Ectodermal cell (in vitro differentiated cells): ENCODE data around the gene DRC1.

Experiments
- H3K27ac ChIP-seq: 2 replicates; pipeline ENCODE4 v1.7.0; 2013; ENCODE audit warnings: mild to moderate bottlenecking, low read depth, low read length; ENCODE audit not compliant: insufficient read depth, poor library complexity, severe bottlenecking
- H3K27me3 ChIP-seq: 2 replicates; pipeline ENCODE4 v1.7.0; 2013; ENCODE audit warnings: mild to moderate bottlenecking, low read length; ENCODE audit not compliant: insufficient read depth, control insufficient read depth, poor library complexity, severe bottlenecking
- H3K36me3 ChIP-seq: one replicate; pipeline ENCODE4 v1.7.0; 2013; ENCODE audit warnings: low read length; ENCODE audit not compliant: control insufficient read depth, insufficient read depth
- H3K4me1 ChIP-seq: one replicate; pipeline ENCODE4 v1.7.0; 2013; ENCODE audit warnings: low read length; ENCODE audit not compliant: control insufficient read depth, insufficient read depth
- H3K4me3 ChIP-seq: 2 replicates; pipeline ENCODE4 v1.7.0; 2013; ENCODE audit warnings: low read depth, low read length, control low read depth; ENCODE audit not compliant: insufficient read depth
- H3K9me3 ChIP-seq: 2 replicates; pipeline ENCODE4 v1.7.0; 2013; ENCODE audit warnings: mild to moderate bottlenecking, low read length, moderate library complexity; ENCODE audit not compliant: control insufficient read depth
- WGBS, 2 experiments: methylation state at CpG; one replicate each; pipeline ENCODE4 v1.1.7; 2013; ENCODE audit warnings: missing lambda C conversion rate in 2 of 2; 5-methylcytosine and 5-hydroxymethylcytosine counted together

The DRC1 gene

DNA sequence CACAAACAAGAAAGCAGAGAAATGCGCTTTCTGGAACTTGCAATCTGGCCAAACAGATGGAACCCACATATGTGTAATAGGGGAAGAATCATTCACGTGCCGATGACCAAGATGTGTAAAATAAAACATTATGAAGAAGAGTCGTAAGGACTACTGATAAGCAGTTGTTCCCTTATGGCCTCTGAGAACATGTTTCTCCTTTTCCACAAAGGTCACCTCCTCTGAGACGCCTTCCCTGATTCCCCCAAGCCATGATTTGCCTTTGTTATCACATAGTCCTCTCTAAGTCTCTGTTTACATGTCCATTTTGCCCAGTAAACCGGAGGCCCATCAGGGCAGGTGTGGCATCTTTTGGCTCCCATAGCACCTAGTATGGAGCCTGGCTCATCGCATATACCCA is 68.2 kb downstream of the DRC1 start:
- H3K4me1 ChIP-seq, result no peaks in the 10 kb centered on the region
- H3K27ac ChIP-seq, result no peak overlapping the region
- H3K9me3 ChIP-seq, result no peaks in the 10 kb centered on the region
- no peak overlapping the region for H3K4me3 ChIP-seq
- WGBS, 2 experiments, result 93 to 94% methylated on average over 7 of the region's 7 CpGs
- no peaks in the 10 kb centered on the region for H3K27me3 ChIP-seq
- no peaks in the 10 kb centered on the region for H3K36me3 ChIP-seq

GRCh38 chr2:26470601-26471260 is 69.0 kb downstream of the DRC1 start:
- Histone ChIP-seq H3K4me3 (no peak overlapping the region), H3K36me3 (no peaks in the 10 kb centered on the region), H3K27ac (no peak overlapping the region), H3K27me3 (no peaks in the 10 kb centered on the region), H3K9me3 (no peaks in the 10 kb centered on the region), H3K4me1 (peaks cover 1% of the 10 kb centered on the region)
- WGBS, 2 experiments, result 92 to 95% methylated on average over 9 of the region's 9 CpGs

- H3K27me3 ChIP-seq, result no peaks in the 10 kb centered on the region
- no peak overlapping the region for H3K27ac ChIP-seq
- H3K4me3 ChIP-seq, result no peak overlapping the region
- H3K36me3 ChIP-seq, result no peaks in the 10 kb centered on the region
- H3K4me1 ChIP-seq, result peaks cover 5% of the 10 kb centered on the region
- no peaks in the 10 kb centered on the region for H3K9me3 ChIP-seq
- WGBS, 2 experiments, result 78 to 85% methylated on average over 2 of the region's 2 CpGs
Measured at GRCh38 chr2:26471289-26471688, 69.6 kb downstream of the DRC1 start.

- Histone ChIP-seq H3K4me1 (peaks cover 9% of the 10 kb centered on the region), H3K36me3 (no peaks in the 10 kb centered on the region), H3K27me3 (no peaks in the 10 kb centered on the region), H3K27ac (no peak overlapping the region), H3K4me3 (no peak overlapping the region), H3K9me3 (no peaks in the 10 kb centered on the region)
- WGBS, 2 experiments, result 90 to 93% methylated on average over 25 of the region's 25 CpGs
Measured at GRCh38 chr2:26471766-26472706, 70.3 kb downstream of the DRC1 start.

DNA sequence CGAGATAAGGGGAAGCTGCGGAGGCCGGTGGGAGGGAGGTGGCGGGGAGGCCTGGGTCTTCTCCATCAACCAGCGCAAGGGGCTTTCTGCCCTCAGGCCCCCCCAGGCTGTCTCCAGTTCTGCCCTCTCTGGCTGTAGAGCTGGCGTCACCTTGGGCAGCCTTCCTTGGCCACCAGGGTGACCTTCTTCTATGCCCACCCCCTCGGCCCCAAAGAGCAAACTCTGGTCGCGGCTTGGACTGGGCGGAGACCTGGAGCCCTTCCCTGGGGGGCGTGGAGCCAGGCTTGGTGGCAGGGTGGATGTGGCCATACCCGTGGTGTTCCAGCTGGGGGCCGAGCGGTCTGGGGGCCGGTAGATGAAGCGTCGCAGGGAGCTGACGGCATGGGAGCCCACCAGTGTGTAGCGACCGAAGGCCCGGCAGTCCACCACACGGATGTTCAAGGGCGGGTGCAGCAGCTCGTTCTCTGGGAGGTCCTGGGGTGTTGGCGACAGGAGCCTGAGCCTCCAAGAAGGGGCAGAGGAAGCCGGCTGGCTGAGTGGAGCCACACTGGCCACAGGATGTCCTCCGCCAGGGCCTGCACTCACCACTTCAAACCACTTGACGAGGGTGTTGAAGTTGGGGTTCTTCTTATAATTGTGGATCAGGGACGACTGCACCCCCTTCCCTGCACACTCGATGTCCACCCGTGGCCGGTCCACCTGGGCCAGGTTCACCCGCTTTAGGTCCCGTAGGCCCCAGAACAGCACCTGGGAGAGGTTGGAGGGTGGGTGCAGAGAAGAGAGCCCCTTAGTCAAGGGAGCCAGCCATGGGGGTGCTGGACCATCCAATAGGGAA is 71.3 kb downstream of the DRC1 start:
- 94 to 96% methylated on average over 34 of the region's 34 CpGs for WGBS, 2 experiments
- H3K4me1 ChIP-seq, result peaks cover 18% of the 10 kb centered on the region
- no peak overlapping the region for H3K4me3 ChIP-seq

GRCh38 chr2:26473796-26474195 is 72.1 kb downstream of the DRC1 start:
- Histone ChIP-seq H3K9me3 (no peaks in the 10 kb centered on the region), H3K4me3 (no peak overlapping the region), H3K36me3 (no peaks in the 10 kb centered on the region), H3K4me1 (peaks cover 18% of the 10 kb centered on the region), H3K27ac (no peak overlapping the region), H3K27me3 (no peaks in the 10 kb centered on the region)
- 96% methylated on average over 9 of the region's 9 CpGs for WGBS, 2 experiments

More for the DNA sequence above, 71.3 kb downstream of the DRC1 start:
- Histone ChIP-seq H3K36me3 (no peaks in the 10 kb centered on the region), H3K27me3 (no peaks in the 10 kb centered on the region), H3K27ac (no peak overlapping the region), H3K9me3 (no peaks in the 10 kb centered on the region)

DNA sequence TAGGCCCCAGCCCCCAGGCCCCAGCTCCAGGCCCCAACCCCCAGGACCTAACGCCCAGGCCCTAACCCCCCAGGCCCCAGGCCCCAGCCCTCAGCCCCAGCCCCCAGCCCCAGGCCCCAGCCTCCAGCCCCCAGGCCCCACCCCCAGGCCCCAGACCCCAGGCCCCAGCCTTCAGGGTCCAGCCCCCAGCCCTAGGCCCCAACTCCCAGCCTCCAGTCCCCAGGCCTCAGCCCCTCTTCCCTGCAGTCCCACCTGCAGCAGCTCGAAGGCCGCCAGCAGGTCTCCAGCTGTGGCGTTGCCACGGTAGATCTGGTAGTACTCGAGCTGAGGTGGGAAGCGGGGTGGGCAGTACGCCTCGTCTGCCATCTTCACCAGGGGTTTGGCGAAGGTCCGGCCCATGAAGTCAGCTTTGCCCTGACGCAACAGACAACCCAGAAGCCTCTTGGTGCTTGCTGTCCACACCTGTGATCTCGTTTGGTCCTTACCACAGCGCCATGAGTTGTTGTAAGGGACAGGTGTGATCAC is 72.6 kb downstream of the DRC1 start:
- Histone ChIP-seq H3K4me3 (no peak overlapping the region), H3K36me3 (no peaks in the 10 kb centered on the region), H3K27ac (no peak overlapping the region), H3K4me1 (peaks cover 19% of the 10 kb centered on the region), H3K27me3 (no peaks in the 10 kb centered on the region), H3K9me3 (no peaks in the 10 kb centered on the region)
- WGBS, 2 experiments, result 93 to 95% methylated on average over 13 of the region's 14 CpGs

- Histone ChIP-seq H3K4me1 (peaks cover 22% of the 10 kb centered on the region), H3K36me3 (no peaks in the 10 kb centered on the region), H3K27me3 (no peaks in the 10 kb centered on the region), H3K4me3 (no peak overlapping the region), H3K27ac (no peak overlapping the region), H3K9me3 (no peaks in the 10 kb centered on the region)
- WGBS, 2 experiments, result 92 to 94% methylated on average over 6 of the region's 6 CpGs
Measured at GRCh38 chr2:26475037-26475436, 73.3 kb downstream of the DRC1 start.

DNA sequence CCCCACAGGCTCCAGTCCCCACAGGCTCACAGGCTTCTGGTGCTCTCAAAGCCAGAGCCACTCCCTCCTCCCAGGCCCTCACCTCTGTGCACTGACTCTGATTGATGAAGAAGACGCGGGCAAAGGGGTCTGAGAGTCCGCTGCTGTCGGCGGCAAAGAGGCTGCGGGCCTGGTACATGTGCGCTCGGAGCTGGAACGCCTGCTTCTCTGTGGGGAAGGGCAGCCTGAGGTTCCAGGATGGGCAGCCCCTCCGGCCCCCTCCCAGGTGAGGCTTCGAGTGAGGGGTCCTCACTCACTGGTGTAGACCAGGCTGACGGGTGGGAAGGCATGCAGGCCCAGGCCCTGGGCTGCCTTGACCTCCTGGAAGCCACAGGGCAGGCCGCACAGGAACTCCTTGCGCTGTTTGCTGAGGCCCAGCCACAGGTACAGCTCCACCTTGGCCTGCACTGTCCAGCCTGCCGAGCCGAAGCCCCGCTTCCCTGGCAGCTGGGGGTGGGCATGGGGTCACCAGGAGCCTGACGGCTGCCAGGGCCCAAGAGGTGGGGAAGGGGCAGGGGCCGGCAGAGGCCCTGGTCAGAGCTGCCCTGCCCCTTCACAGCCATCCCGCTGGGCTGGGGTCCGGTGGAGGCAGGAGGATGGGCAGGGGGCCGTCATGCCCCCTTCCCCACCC is 74.2 kb downstream of the DRC1 start:
- Histone ChIP-seq H3K4me1 (peaks cover 22% of the 10 kb centered on the region), H3K36me3 (no peaks in the 10 kb centered on the region), H3K9me3 (no peaks in the 10 kb centered on the region), H3K27ac (peak overlapping the region; percentile 26), H3K27me3 (no peaks in the 10 kb centered on the region), H3K4me3 (no peak overlapping the region)
- 82 to 84% methylated on average over 19 to 20 of the region's 22 CpGs for WGBS, 2 experiments
